Skeletal muscle satellite cell (primary cell): Measurements from ENCODE around the gene KRT78.

Source experiments
- H3K27me3 ChIP-seq: 2 replicates; pipeline ENCODE4 v1.7.0; 2013; ENCODE audit warnings: low read length; ENCODE audit not compliant: control insufficient read depth, insufficient read depth
- H3K36me3 ChIP-seq: 2 replicates; pipeline ENCODE4 v1.7.0; 2013; ENCODE audit warnings: mild to moderate bottlenecking, control low read depth, low read length; ENCODE audit not compliant: insufficient read depth
- H3K4me1 ChIP-seq: 2 replicates; pipeline ENCODE4 v1.7.0; 2013; ENCODE audit warnings: low read length; ENCODE audit not compliant: control insufficient read depth, insufficient read depth
- H3K4me2 ChIP-seq: 2 replicates; pipeline ENCODE4 v1.7.0; 2013; ENCODE audit warnings: mild to moderate bottlenecking, low read length
- H3K4me3 ChIP-seq: 2 replicates; pipeline ENCODE4 v1.7.0; 2013; ENCODE audit warnings: low read length
- H3K9ac ChIP-seq: 2 replicates; pipeline ENCODE4 v1.7.0; 2013; ENCODE audit warnings: mild to moderate bottlenecking, low read depth, low read length, moderate library complexity
- H3K9me3 ChIP-seq: replicated peaks from 2 replicates; pipeline ENCODE4 v1.7.0; 2013; ENCODE audit warnings: mild to moderate bottlenecking, control low read depth, low read length

KRT78 gene

GRCh38 chr12:52802442-52802841, 46.4 kb downstream of the KRT78 start:
- H3K36me3 ChIP-seq, result no peaks in the 10 kb centered on the region
- no peak overlapping the region for H3K9ac ChIP-seq
- H3K4me1 ChIP-seq, result no peaks in the 10 kb centered on the region
- H3K4me3 ChIP-seq, result no peak overlapping the region
- H3K27me3 ChIP-seq, result peaks cover 46% of the 10 kb centered on the region
- H3K4me2 ChIP-seq, result no peak overlapping the region
- no peaks in the 10 kb centered on the region for H3K9me3 ChIP-seq

GRCh38 chr12:52801773-52802172, 47.0 kb downstream of the KRT78 start:
- no peak overlapping the region for H3K4me2 ChIP-seq
- H3K9me3 ChIP-seq, result no peaks in the 10 kb centered on the region
- no peak overlapping the region for H3K9ac ChIP-seq
- peaks cover 39% of the 10 kb centered on the region for H3K27me3 ChIP-seq
- no peaks in the 10 kb centered on the region for H3K36me3 ChIP-seq
- H3K4me3 ChIP-seq, result no peak overlapping the region
- H3K4me1 ChIP-seq, result no peaks in the 10 kb centered on the region

GRCh38 chr12:52800259-52800917, 48.4 kb downstream of the KRT78 start:
- H3K4me3 ChIP-seq, result no peak overlapping the region
- H3K9me3 ChIP-seq, result no peaks in the 10 kb centered on the region

GRCh38 chr12:52799505-52800211, 49.1 kb downstream of the KRT78 start:
- peaks cover 32% of the 10 kb centered on the region for H3K27me3 ChIP-seq
- no peak overlapping the region for H3K9ac ChIP-seq
- no peaks in the 10 kb centered on the region for H3K4me1 ChIP-seq
- no peak overlapping the region for H3K4me2 ChIP-seq
- H3K9me3 ChIP-seq, result no peaks in the 10 kb centered on the region
- H3K36me3 ChIP-seq, result no peaks in the 10 kb centered on the region
- H3K4me3 ChIP-seq, result no peak overlapping the region

More at GRCh38 chr12:52800259-52800917, 48.4 kb downstream of the KRT78 start:
- Histone ChIP-seq H3K27me3 (peaks cover 33% of the 10 kb centered on the region), H3K36me3 (no peaks in the 10 kb centered on the region), H3K9ac (no peak overlapping the region), H3K4me2 (no peak overlapping the region), H3K4me1 (no peaks in the 10 kb centered on the region)

GRCh38 chr12:52798671-52799504, 49.9 kb downstream of the KRT78 start:
- Histone ChIP-seq H3K27me3 (peaks cover 28% of the 10 kb centered on the region), H3K4me1 (no peaks in the 10 kb centered on the region), H3K4me2 (no peak overlapping the region), H3K4me3 (no peak overlapping the region), H3K9me3 (no peaks in the 10 kb centered on the region), H3K9ac (no peak overlapping the region), H3K36me3 (no peaks in the 10 kb centered on the region)

- Histone ChIP-seq H3K4me1 (no peaks in the 10 kb centered on the region), H3K4me2 (no peak overlapping the region), H3K9ac (no peak overlapping the region), H3K9me3 (no peaks in the 10 kb centered on the region), H3K27me3 (peaks cover 24% of the 10 kb centered on the region), H3K36me3 (no peaks in the 10 kb centered on the region), H3K4me3 (no peak overlapping the region)
Measured at GRCh38 chr12:52798003-52798670, 50.7 kb downstream of the KRT78 start.

- no peaks in the 10 kb centered on the region for H3K4me1 ChIP-seq
- H3K9ac ChIP-seq, result no peak overlapping the region
- H3K27me3 ChIP-seq, result peaks cover 30% of the 10 kb centered on the region
- no peak overlapping the region for H3K4me3 ChIP-seq
- H3K4me2 ChIP-seq, result no peak overlapping the region
- no peaks in the 10 kb centered on the region for H3K36me3 ChIP-seq
- no peaks in the 10 kb centered on the region for H3K9me3 ChIP-seq
Measured at GRCh38 chr12:52797529-52797894, 51.3 kb downstream of the KRT78 start.

- Histone ChIP-seq H3K27me3 (peaks cover 33% of the 10 kb centered on the region), H3K9me3 (no peaks in the 10 kb centered on the region), H3K4me2 (no peak overlapping the region), H3K36me3 (no peaks in the 10 kb centered on the region), H3K4me1 (no peaks in the 10 kb centered on the region), H3K9ac (no peak overlapping the region), H3K4me3 (no peak overlapping the region)
Measured at GRCh38 chr12:52796839-52797528, 51.8 kb downstream of the KRT78 start.

GRCh38 chr12:52796429-52796794, 52.4 kb downstream of the KRT78 start:
- Histone ChIP-seq H3K9ac (no peak overlapping the region), H3K4me3 (no peak overlapping the region), H3K9me3 (no peaks in the 10 kb centered on the region), H3K4me2 (no peak overlapping the region), H3K36me3 (no peaks in the 10 kb centered on the region), H3K4me1 (no peaks in the 10 kb centered on the region), H3K27me3 (peaks cover 32% of the 10 kb centered on the region)

GRCh38 chr12:52795694-52796428, 52.9 kb downstream of the KRT78 start, which contains the start of gene KRT3:
TSS of gene KRT3 (minus strand) at chr12:52796117. CDS start at chr12:52796042, 75 bp downstream.
- H3K36me3 ChIP-seq, result no peaks in the 10 kb centered on the region
- H3K27me3 ChIP-seq, result peaks cover 37% of the 10 kb centered on the region
- no peak within 1 kb of the TSS for H3K4me3 ChIP-seq
- H3K4me1 ChIP-seq, result no peaks in the 10 kb centered on the region
- no peak within 1 kb of the TSS for H3K9ac ChIP-seq
- no peaks in the 10 kb centered on the region for H3K9me3 ChIP-seq
- no peak within 1 kb of the TSS for H3K4me2 ChIP-seq
